ENCODE measurements around the gene AGPS. TPM values are rescaled to one million over a fixed set of nuclear protein-coding genes. Genes with fewer than 3 reads are reported as not detected.
A peak's percentile ranks its signal among the peaks of the same experiment; 100 is the strongest.
"Not testable (repeated sequence)": the region's sequence is repeated elsewhere in the genome, so short reads cannot be mapped to it uniquely, and the experiment has no call there.

AGPS gene
- total RNA-seq, 1 donor from 2014 or later, result 26.4 TPM

GRCh38 chr2:177355874-177356273 is 36.7 kb upstream of the AGPS start:
- DNase-seq, result no peak
- intact Hi-C loops (cut with micrococcal nuclease), result no loop called here
- Histone ChIP-seq H3K4me1 (peaks cover 24% of the 10 kb centered on the region), H3K9me3 (replicated peaks) (no peaks in the 10 kb centered on the region), H3K4me3 (no peak overlapping the region), H3K36me3 (no peaks in the 10 kb centered on the region), H3K27ac (replicated peaks) (no peak overlapping the region), H3K27me3 (ENCODE audit: low read depth) (no peaks in the 10 kb centered on the region)
- no peak for TF ChIP-seq CTCF (IDR thresholded peaks at IDR 0.05; ENCODE audit: borderline replicate concordance)

GRCh38 chr2:177359836-177360595 is 32.6 kb upstream of the AGPS start:
- peaks cover 12% of the 10 kb centered on the region for H3K4me1 ChIP-seq
- DNase-seq, result no peak
- no peak for TF ChIP-seq CTCF (IDR thresholded peaks at IDR 0.05; ENCODE audit: borderline replicate concordance)
- H3K27ac ChIP-seq (replicated peaks), result no peak overlapping the region
- H3K27me3 ChIP-seq (ENCODE audit: low read depth), result no peaks in the 10 kb centered on the region
- H3K4me3 ChIP-seq, result peak overlapping the region; percentile 17
- intact Hi-C loops (cut with micrococcal nuclease), result no loop called here
- H3K36me3 ChIP-seq, result no peaks in the 10 kb centered on the region
- no peaks in the 10 kb centered on the region for H3K9me3 ChIP-seq (replicated peaks)

GRCh38 chr2:177362499-177362898 is 30.1 kb upstream of the AGPS start:
- no peaks in the 10 kb centered on the region for H3K27me3 ChIP-seq (ENCODE audit: low read depth)
- H3K4me3 ChIP-seq, result no peak overlapping the region
- no peak for TF ChIP-seq CTCF (IDR thresholded peaks at IDR 0.05; ENCODE audit: borderline replicate concordance)
- no peaks in the 10 kb centered on the region for H3K36me3 ChIP-seq
- DNase-seq, result no peak
- intact Hi-C loops (cut with micrococcal nuclease), result no loop called here
- peaks cover 12% of the 10 kb centered on the region for H3K4me1 ChIP-seq
- no peaks in the 10 kb centered on the region for H3K9me3 ChIP-seq (replicated peaks)
- no peak overlapping the region for H3K27ac ChIP-seq (replicated peaks)

GRCh38 chr2:177363332-177363731 is 29.2 kb upstream of the AGPS start:
- intact Hi-C loops (cut with micrococcal nuclease), result no loop called here
- no peak for TF ChIP-seq CTCF (IDR thresholded peaks at IDR 0.05; ENCODE audit: borderline replicate concordance)
- Histone ChIP-seq H3K9me3 (replicated peaks) (peaks cover 4% of the 10 kb centered on the region), H3K4me1 (peaks cover 12% of the 10 kb centered on the region), H3K27me3 (ENCODE audit: low read depth) (no peaks in the 10 kb centered on the region), H3K27ac (replicated peaks) (no peak overlapping the region), H3K36me3 (no peaks in the 10 kb centered on the region), H3K4me3 (no peak overlapping the region)
- DNase-seq, result no peak

GRCh38 chr2:177365764-177366163 is 26.8 kb upstream of the AGPS start:
- intact Hi-C loops (cut with micrococcal nuclease); H3K27ac ChIP-seq (replicated peaks); H3K27me3 ChIP-seq (ENCODE audit: low read depth): not testable (repeated sequence)

GRCh38 chr2:177368023-177368422 is 24.6 kb upstream of the AGPS start:
- H3K4me1 ChIP-seq; DNase-seq; H3K27me3 ChIP-seq (ENCODE audit: low read depth); H3K27ac ChIP-seq (replicated peaks); H3K36me3 ChIP-seq; H3K4me3 ChIP-seq; intact Hi-C loops (cut with micrococcal nuclease): not testable (repeated sequence)
- peaks cover 34% of the 10 kb centered on the region for H3K9me3 ChIP-seq (replicated peaks)

More at GRCh38 chr2:177365764-177366163, 26.8 kb upstream of the AGPS start:
- peaks cover 26% of the 10 kb centered on the region for H3K9me3 ChIP-seq (replicated peaks)
- not testable (repeated sequence) for H3K4me1 ChIP-seq, H3K36me3 ChIP-seq, DNase-seq, H3K4me3 ChIP-seq

Data from left ventricle myocardium inferior (tissue), 1 donor.